Sigmoid colon (tissue), 7 donors: ENCODE results near the gene MRPL14. TPM values are rescaled to one million over a fixed set of nuclear protein-coding genes. Genes with fewer than 3 reads are reported as not detected.
A peak's percentile ranks its signal among the peaks of the same experiment; 100 is the strongest.

Experiments
- DNase-seq: peaks from one replicate; pipeline ENCODE4 v3.0.0-alpha.2; 2019
- H3K27ac ChIP-seq, 4 donors: fragments of 200-600 bp; sonication (generic); one replicate each; pipeline ENCODE4 v1.5.1; 2016 to 2019; ENCODE audit warnings: mild to moderate bottlenecking in 1 of 4
- H3K27me3 ChIP-seq, 3 donors: fragments of 200-600 bp; sonication (generic); one replicate each; pipeline ENCODE4 v1.5.1; 2019; ENCODE audit warnings: mild to moderate bottlenecking in 1 of 3
- H3K36me3 ChIP-seq, 4 donors: fragments of 200-600 bp; sonication (generic); one replicate each; pipeline ENCODE4 v1.5.1; 2016 to 2019
- H3K4me1 ChIP-seq, 4 donors: fragments of 200-600 bp; sonication (generic); one replicate each; pipeline ENCODE4 v1.5.1; 2017 to 2019
- H3K4me3 ChIP-seq, 4 donors: fragments of 200-600 bp; sonication (generic); one replicate each; pipeline ENCODE4 v1.5.1; 2017 to 2019; ENCODE audit warnings: mild to moderate bottlenecking in 2 of 4, moderate library complexity in 1 of 4
- H3K9me3 ChIP-seq, 4 donors: fragments of 200-600 bp in 3 of 4; sonication (generic) in 3 of 4; one replicate each; pipeline versions ENCODE4 v1.5.1 to v1.6.1; 2013 to 2019
- CTCF ChIP-seq, 4 experiments: fragments of 450-650 bp in 3 of 4; fragments of 200-600 bp in 1 of 4; IDR thresholded peaks; one replicate each; pipeline ENCODE4 v1.5.1; 2016 to 2019; ENCODE audit warnings: antibody characterized with exemption in 4 of 4, mild to moderate bottlenecking in 3 of 4, moderate library complexity in 2 of 4
- EP300 ChIP-seq, 4 donors: sonication (generic); formaldehyde crosslinking; IDR thresholded peaks; one replicate each; pipeline ENCODE4 v1.6.1; 2017; ENCODE audit warnings: antibody characterized with exemption in 4 of 4
- POLR2A ChIP-seq, 2 donors: fragments of 450-650 bp; IDR thresholded peaks; one replicate each; pipeline ENCODE4 v1.6.1; 2016; ENCODE audit warnings: antibody characterized with exemption in 2 of 2, mild to moderate bottlenecking in 2 of 2, moderate library complexity in 2 of 2
- POLR2AphosphoS5 ChIP-seq, 4 donors: sonication (generic); formaldehyde crosslinking; IDR thresholded peaks; one replicate each; pipeline ENCODE4 v1.6.1; 2017; ENCODE audit warnings: antibody characterized with exemption in 4 of 4
- WGBS, 2 donors: extraction: QIAGEN DNeasy Blood & Tissue Kit; methylation state at CpG; one replicate each; pipeline ENCODE4 v1.1.7; 2013; 5-methylcytosine and 5-hydroxymethylcytosine counted together
- intact Hi-C: fragments of 100-400 bp; cut with DNase I; formaldehyde crosslinking; loops from one replicate; pipeline ENCODE4 v1.15.1; 2023
- polyA plus RNA-seq, 3 donors: library from polyadenylated mRNA; stranded (reverse); fragments of 200-250 nt; gene quantifications; one replicate each; pipeline ENCODE4 v1.2.3, GENCODE V29; 2013
- total RNA-seq, 4 donors: library from RNA; depleted of rRNA; stranded (reverse); fragments of >200 nt; gene quantifications; one replicate each; pipeline ENCODE4 v1.1.0, GENCODE V29; 2016
- donor health status: healthy with polysubstance abuse.
- donor health status: Bipolar disorder and iron deficiency.
- donor health status: healthy.

Gene MRPL14
- total and polyA plus RNA-seq, 7 donors, result 32.4 to 150 (median 55.8) TPM

GRCh38 chr6:44156494-44157151 is 29.4 kb upstream of the MRPL14 start:
- Histone ChIP-seq H3K4me1 (peaks cover 0 to 5% (median under 1%) of the 10 kb centered on the region in 4 donors), H3K27me3 (no peaks in the 10 kb centered on the region), H3K27ac (no peak overlapping the region), H3K4me3 (no peak overlapping the region), H3K36me3 (peaks cover 0 to 7% (median 0%) of the 10 kb centered on the region in 4 donors), H3K9me3 (no peaks in the 10 kb centered on the region)
- DNase-seq, result no peak
- no peak for TF ChIP-seq POLR2AphosphoS5 (IDR thresholded peaks at IDR 0.05)
- no peak for TF ChIP-seq CTCF (IDR thresholded peaks at IDR 0.05)
- TF ChIP-seq EP300 (IDR thresholded peaks at IDR 0.05), result no peak
- TF ChIP-seq POLR2A (IDR thresholded peaks at IDR 0.05), result no peak
- intact Hi-C loops, result no loop called here
- 39 to 71% methylated on average over 9 of the region's 9 CpGs for WGBS, 2 donors

- WGBS, 2 donors, result 91 to 95% methylated on average over 12 of the region's 12 CpGs
- TF ChIP-seq CTCF (IDR thresholded peaks at IDR 0.05), result no peak
- TF ChIP-seq POLR2A (IDR thresholded peaks at IDR 0.05), result no peak
- no peak for TF ChIP-seq POLR2AphosphoS5 (IDR thresholded peaks at IDR 0.05)
- TF ChIP-seq EP300 (IDR thresholded peaks at IDR 0.05), result no peak
- Histone ChIP-seq H3K27ac (no peak overlapping the region), H3K27me3 (no peaks in the 10 kb centered on the region), H3K9me3 (no peaks in the 10 kb centered on the region), H3K4me1 (peaks cover 0 to 7% (median 2%) of the 10 kb centered on the region in 4 donors), H3K4me3 (no peak overlapping the region), H3K36me3 (peaks cover 0 to 15% (median 6%) of the 10 kb centered on the region in 4 donors)
- no peak for DNase-seq
- intact Hi-C loops, result no loop called here
Observed at GRCh38 chr6:44154067-44154466, 26.8 kb upstream of the MRPL14 start.

- no peak overlapping the region for H3K4me3 ChIP-seq
- DNase-seq, result peak; percentile 57
- H3K36me3 ChIP-seq, result peaks cover 0 to 30% (median 17%) of the 10 kb centered on the region in 4 donors
- no peaks in the 10 kb centered on the region for H3K9me3 ChIP-seq
- no peak overlapping the region for H3K27ac ChIP-seq
- intact Hi-C loops, result loop anchor here (1.0 kb wide), 1 partner anchor 56 kb away; no protein-coding TSS in a partner anchor
- TF ChIP-seq EP300 (IDR thresholded peaks at IDR 0.05), result no peak
- TF ChIP-seq POLR2A (IDR thresholded peaks at IDR 0.05), result no peak
- TF ChIP-seq POLR2AphosphoS5 (IDR thresholded peaks at IDR 0.05), result no peak
- no peak for TF ChIP-seq CTCF (IDR thresholded peaks at IDR 0.05)
- H3K4me1 ChIP-seq, result peaks cover 0 to 7% (median 2%) of the 10 kb centered on the region in 4 donors
- H3K27me3 ChIP-seq, result no peaks in the 10 kb centered on the region
- WGBS, 2 donors, result 94 to 95% methylated on average over 19 of the region's 19 CpGs
Observed at GRCh38 chr6:44152533-44152932, 25.3 kb upstream of the MRPL14 start.

DNA sequence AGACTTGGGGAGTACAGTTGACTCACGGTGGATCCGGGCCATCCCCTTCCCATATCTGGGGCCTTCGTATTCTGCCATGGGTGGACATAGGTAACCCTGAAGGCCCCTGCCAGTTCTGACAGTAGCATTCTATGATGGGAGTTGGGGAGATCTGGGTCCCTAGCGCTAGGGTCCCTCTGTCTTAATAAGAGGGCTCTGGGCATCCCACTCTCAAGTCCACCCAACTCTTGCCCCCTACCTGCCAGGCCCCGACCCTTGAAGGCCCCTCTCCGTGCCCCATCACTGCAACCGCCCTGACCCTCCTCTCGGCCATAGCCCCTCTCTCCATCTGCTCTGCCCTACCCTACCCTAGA is 24.8 kb upstream of the MRPL14 start:
- Histone ChIP-seq H3K36me3 (peaks cover 0 to 35% (median 21%) of the 10 kb centered on the region in 4 donors), H3K4me3 (no peak overlapping the region), H3K27me3 (no peaks in the 10 kb centered on the region), H3K9me3 (no peaks in the 10 kb centered on the region), H3K4me1 (peaks cover 0 to 7% (median 2%) of the 10 kb centered on the region in 4 donors), H3K27ac (no peak overlapping the region)
- TF ChIP-seq CTCF (IDR thresholded peaks at IDR 0.05), result peak in 1 of 4 experiments; percentile 30
- no peak for TF ChIP-seq POLR2AphosphoS5 (IDR thresholded peaks at IDR 0.05)
- no peak for DNase-seq
- 54 to 55% methylated on average over 8 of the region's 8 CpGs for WGBS, 2 donors
- intact Hi-C loops, result loop anchor here (1.0 kb wide), 1 partner anchor 56 kb away; no protein-coding TSS in a partner anchor
